HG03139 (cell line): ENCODE results near the gene CTNNA1.
"Not testable (repeated sequence)": the region's sequence is repeated elsewhere in the genome, so short reads cannot be mapped to it uniquely, and the experiment has no call there.

ENCODE experiments used
- ATAC-seq: cut with Tn5 transposase; IDR thresholded peaks from one replicate; pipeline ENCODE4 v1.9.1; 2021; ENCODE audit not compliant: unreplicated experiment

CTNNA1 gene

DNA sequence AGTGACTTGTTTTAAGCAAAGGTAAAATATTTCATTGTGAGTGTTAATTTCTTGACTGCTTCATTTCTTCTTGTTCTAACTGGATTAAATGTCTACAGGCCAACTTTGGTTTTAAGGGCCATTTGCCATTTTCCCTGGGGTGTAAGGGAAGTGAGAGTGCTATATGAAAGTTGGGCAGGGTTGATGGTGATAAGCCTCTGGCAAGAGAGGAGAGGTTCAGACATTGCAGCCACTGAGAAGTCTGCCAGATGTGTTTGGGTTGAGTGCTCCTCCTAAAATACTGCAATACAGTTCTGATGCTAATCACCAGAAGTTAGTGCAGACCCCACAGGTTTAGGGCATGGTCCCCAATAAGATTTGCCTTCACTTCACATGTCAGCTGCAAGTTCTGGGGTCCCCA lies 136.8 kb downstream of the CTNNA1 start:
- ATAC-seq, result no peak

GRCh38 chr5:138890644-138891043 lies 137.4 kb downstream of the CTNNA1 start:
- no peak for ATAC-seq

GRCh38 chr5:138895918-138896317 lies 142.7 kb downstream of the CTNNA1 start:
- no peak for ATAC-seq

- ATAC-seq, result no peak
Measured at GRCh38 chr5:138898299-138898698, 145.1 kb downstream of the CTNNA1 start.

- no peak for ATAC-seq
Measured at GRCh38 chr5:138898742-138899141, 145.5 kb downstream of the CTNNA1 start.

DNA sequence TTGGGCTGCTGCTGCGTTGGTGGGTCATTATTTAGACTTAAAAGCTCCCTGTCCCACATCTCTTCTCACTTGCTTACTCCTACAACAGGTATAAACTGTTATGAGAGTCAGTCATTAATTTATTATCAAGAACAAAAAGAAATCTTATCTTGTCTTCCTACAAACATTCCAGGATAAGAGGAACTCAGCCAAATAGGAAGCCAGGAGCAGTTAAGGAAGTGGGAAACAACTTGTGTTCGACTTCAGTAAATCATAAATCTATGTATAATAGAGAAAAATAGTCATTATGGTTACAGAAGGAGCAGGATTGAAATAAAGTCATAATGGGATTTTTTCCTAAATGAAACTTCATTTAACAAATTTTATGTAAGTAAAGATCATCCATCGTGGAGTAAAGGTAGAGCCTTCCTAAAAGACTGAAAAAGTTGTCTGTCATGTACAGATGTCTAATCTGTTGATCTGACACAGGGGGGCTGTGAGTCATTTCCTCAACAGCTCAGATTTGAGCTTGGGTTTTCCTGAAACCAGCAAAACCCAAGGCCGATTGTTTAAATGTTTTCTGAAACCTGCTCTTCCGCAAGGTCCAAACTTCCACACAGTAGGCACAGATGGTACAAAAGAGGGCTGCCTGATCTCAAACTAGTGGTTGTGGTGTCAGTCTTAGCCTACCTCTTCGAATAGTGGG lies 147.2 kb downstream of the CTNNA1 start:
- ATAC-seq, result no peak

DNA sequence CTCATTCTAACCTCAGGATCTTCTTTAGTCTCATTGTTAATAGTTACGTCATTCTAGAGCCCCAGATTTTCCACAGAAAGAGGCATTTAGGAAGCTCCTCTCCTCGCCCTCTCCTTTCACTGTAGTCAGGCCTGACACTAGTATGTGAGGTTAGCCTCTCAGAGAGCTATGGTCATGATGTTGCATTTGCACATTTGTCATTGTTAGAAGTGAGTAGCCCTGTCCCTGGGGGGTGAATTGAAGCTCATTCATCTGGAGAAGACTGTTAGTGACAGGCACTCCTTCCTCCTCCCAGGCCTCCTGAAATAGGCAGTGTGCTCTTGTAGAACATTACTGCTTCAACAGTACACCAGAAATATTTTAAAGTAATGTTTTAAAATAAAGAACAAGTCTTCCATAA lies 148.5 kb downstream of the CTNNA1 start:
- ATAC-seq, result no peak

- no peak for ATAC-seq
Measured at GRCh38 chr5:138903130-138903775, 150.0 kb downstream of the CTNNA1 start.

DNA sequence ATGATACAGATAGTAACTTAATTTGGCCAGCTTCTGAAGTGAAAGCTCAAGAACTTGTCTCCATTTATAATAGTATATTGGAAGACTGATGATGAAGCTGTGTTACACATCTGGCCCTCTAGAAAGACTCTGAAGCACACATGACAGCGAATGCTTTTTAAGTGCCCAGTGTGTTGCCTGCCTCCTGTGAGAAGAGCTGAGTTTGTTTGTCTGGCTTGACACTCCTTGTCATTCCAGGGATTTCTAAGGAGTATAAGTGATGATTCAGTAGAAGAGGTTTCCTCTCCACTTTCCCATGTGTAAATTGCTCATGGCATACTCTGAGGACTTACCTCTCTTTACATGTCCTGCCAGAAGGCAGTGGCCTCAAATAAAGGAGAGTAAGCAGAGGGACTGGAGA lies 152.3 kb downstream of the CTNNA1 start:
- no peak for ATAC-seq

DNA sequence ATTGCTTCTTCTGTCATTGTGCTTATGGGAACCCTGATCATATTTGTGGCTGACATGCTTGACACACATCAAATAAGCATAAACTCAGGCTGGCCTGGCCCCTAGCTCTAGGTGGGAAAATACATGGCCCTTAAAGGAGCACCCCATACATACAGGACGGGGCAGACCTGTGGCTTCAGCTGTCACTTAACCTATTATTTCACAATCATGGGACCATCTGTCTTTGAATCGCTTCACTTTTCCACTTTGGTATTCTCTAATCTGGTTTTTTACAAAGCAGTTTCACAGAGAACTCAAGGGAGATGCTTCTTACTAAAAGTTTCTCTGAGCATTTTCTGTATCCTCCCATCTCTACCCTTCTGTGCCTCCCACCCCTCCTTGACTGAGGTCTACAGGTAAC lies 156.5 kb downstream of the CTNNA1 start:
- no peak for ATAC-seq

- ATAC-seq, result no peak
Measured at GRCh38 chr5:138910546-138911185, 157.4 kb downstream of the CTNNA1 start.

DNA sequence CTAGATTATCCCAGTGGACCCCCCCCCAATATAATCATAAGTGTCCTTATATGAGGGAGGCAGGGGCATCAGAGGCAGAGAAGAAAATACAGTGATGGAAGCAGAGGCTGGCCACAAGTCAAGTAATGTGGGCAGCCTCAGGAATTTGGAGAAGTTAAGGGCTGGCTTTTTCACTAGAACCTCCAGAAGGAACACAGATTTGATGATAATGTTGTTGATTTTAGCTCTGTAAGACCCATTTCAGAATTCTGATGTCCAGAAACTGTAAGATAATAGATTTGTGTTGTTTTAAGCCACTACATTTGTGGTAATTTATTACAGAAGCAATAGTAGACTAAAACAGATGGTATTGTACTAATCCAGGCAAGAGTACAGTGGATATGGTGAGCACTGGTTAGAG lies 158.2 kb downstream of the CTNNA1 start:
- no peak for ATAC-seq

DNA sequence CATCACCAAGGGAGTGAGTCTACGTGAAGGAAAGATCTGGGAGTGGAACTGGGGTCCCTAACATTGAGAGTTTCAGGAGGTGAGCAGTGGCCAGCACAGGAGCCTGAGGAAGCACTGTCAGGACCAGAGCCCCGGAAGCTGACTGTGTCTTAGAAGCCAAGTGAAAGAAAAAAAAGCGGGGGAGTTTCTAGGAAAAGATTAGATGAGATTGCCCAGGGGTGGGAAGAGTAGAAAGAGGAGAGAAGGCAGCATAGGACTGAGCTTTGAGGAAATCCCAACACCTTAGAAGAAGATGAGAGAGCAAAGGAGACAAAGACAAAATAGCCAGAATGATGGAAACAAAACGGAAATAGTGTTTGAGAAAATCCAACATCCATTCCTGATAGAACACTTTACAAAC lies 158.9 kb downstream of the CTNNA1 start:
- no peak for ATAC-seq

DNA sequence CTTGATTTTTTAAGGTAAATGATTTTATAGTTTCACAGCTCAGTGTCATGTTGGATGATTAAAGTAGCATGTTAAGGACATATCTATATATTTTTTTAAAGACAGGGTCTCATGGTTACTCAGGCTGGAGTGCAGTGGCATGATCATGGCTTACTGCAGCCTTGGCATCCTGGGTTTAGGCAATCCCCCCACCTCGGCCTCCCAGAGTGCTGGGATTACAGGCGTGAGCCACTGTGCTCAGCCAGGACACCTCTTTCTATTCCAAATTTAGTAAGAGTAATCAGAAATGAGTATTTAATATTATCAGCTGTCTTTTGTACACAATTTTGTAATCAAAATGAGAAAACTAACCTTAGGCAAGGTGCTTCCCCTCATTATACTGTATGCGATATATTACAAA lies 160.5 kb downstream of the CTNNA1 start:
- no peak for ATAC-seq

- ATAC-seq, result no peak
Measured at GRCh38 chr5:138914338-138914737, 161.1 kb downstream of the CTNNA1 start.

GRCh38 chr5:138918686-138919085 lies 165.5 kb downstream of the CTNNA1 start:
- ATAC-seq, result no peak

DNA sequence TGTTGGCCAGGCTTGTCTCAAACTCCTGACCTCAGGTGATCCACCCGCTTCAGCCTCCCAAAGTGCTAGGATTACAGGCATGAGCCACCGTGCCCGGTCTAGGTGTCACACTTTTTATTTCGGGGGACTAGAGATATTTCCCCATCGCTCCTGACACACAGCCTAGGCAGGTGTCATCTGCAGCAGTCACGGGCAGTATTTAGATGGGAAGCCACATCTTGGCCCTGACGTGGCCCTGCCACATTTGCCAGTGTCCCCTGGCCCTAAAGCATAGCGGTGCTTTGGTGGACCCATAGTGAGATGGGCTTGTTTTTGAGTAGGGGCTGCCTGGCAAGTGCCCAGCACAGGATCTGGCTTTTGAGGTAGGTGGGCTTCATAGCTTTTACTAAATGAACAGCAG lies 167.0 kb downstream of the CTNNA1 start:
- no peak for ATAC-seq

- not testable (repeated sequence) for ATAC-seq
Measured at GRCh38 chr5:138921362-138921761, 168.1 kb downstream of the CTNNA1 start.

- no peak for ATAC-seq
Measured at GRCh38 chr5:138922494-138922893, 169.3 kb downstream of the CTNNA1 start.

DNA sequence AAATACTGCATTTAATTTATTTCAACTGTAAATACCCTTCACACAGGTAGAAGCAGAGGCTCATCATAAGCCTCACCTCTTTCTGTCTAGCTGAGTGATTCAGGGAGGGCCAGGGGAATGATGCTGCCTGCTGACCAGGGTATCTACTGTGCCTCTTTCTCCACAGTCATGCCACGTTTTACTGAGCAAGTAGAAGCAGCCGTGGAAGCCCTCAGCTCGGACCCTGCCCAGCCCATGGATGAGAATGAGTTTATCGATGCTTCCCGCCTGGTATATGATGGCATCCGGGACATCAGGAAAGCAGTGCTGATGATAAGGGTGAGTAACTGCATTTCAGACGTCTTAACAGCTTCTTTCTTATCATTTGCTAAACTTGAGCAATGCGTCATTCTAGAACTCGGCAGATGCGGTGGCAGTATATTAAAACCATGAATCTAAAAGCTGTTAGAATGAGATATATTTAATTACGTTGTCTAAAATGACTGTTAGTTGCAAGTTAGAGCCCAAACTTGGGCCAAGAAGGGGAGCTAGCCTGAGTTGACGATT lies 171.9 kb downstream of the CTNNA1 start:
- no peak for ATAC-seq

DNA sequence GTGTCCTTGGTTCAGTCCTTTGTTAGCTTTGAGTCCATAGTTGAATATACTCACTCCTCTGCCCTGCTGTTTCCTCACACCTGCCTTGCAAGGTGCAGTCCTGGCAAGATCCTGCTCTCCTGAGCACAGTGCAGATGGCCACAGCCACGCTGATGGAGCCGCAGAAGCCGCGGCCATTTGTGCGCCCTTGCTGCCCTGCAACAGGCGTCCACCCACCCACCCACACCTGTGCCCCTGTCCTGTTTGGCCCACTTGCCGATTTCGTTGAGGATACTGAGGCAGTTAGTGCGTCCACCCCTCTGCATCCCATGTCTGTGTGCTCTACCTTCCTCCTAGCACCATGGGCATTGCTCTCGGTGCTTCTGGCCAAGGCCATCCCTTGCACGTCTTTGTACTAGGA lies 173.0 kb downstream of the CTNNA1 start:
- no peak for ATAC-seq
